HepG2 (cell line): Measurements from ENCODE around the gene HIVEP2. TPM values are rescaled to one million over a fixed set of nuclear protein-coding genes. Genes with fewer than 3 reads are reported as not detected.
A peak's percentile ranks its signal among the peaks of the same experiment; 100 is the strongest.

Source experiments
- BCLAF1 ChIP-seq: fragments of 450-650 bp; IDR thresholded peaks from 2 replicates; pipeline ENCODE4 v1.6.1; 2017; ENCODE audit warnings: mild to moderate bottlenecking
- CTCF ChIP-seq: sonication (generic); formaldehyde crosslinking; IDR thresholded peaks from 2 replicates; pipeline ENCODE4 v1.5.0; 2020; ENCODE audit warnings: mild to moderate bottlenecking, missing genetic modification reagents, moderate library complexity
- IKZF4 ChIP-seq: sonication (generic); formaldehyde crosslinking; IDR thresholded peaks from 2 replicates; pipeline ENCODE4 v1.5.1; 2020; ENCODE audit warnings: borderline replicate concordance, mild to moderate bottlenecking, low read depth, missing genetic modification reagents; ENCODE audit errors: not compliant biosample characterization
- KLF13 ChIP-seq: sonication (generic); formaldehyde crosslinking; IDR thresholded peaks from 2 replicates; pipeline ENCODE4 v1.4.0; 2020; ENCODE audit warnings: mild to moderate bottlenecking, missing genetic modification reagents
- MEIS2 ChIP-seq: sonication (generic); formaldehyde crosslinking; IDR thresholded peaks from 2 replicates; pipeline ENCODE4 v1.9.0; 2021; ENCODE audit warnings: mild to moderate bottlenecking, missing genetic modification reagents
- MZF1 ChIP-seq: sonication (generic); formaldehyde crosslinking; IDR thresholded peaks from 2 replicates; pipeline ENCODE4 v1.8.1; 2023; ENCODE audit warnings: mild to moderate bottlenecking, missing genetic modification reagents, borderline replicate concordance
- NR2C2 ChIP-seq: sonication (generic); formaldehyde crosslinking; IDR thresholded peaks from 2 replicates; pipeline ENCODE4 v1.4.0; 2020; ENCODE audit warnings: missing genetic modification reagents, mild to moderate bottlenecking, moderate library complexity, borderline replicate concordance
- RFX5 ChIP-seq: IDR thresholded peaks from 2 replicates; pipeline ENCODE4 v1.6.1; 2011; ENCODE audit warnings: low read depth, low read length, improper control_type of control experiment
- ZC3H13 ChIP-seq: sonication (generic); formaldehyde crosslinking; IDR thresholded peaks from 2 replicates; pipeline ENCODE4 v1.8.1; 2023; ENCODE audit warnings: mild to moderate bottlenecking, missing genetic modification reagents, moderate library complexity
- ZFP37 ChIP-seq: sonication (generic); formaldehyde crosslinking; IDR thresholded peaks from 2 replicates; pipeline ENCODE4 v1.4.0; 2020; ENCODE audit warnings: missing genetic modification reagents, borderline replicate concordance
- ZFP62 ChIP-seq: sonication (generic); formaldehyde crosslinking; IDR thresholded peaks from 2 replicates; pipeline ENCODE4 v1.4.0; 2020; ENCODE audit warnings: missing genetic modification reagents
- ZFP82 ChIP-seq: sonication (generic); formaldehyde crosslinking; IDR thresholded peaks from 2 replicates; pipeline ENCODE4 v1.5.1; 2020; ENCODE audit warnings: mild to moderate bottlenecking, missing genetic modification reagents, borderline replicate concordance
- ZNF12 ChIP-seq: sonication (generic); formaldehyde crosslinking; IDR thresholded peaks from 2 replicates; pipeline ENCODE4 v1.5.0; 2020; ENCODE audit warnings: missing genetic modification reagents
- ZNF142 ChIP-seq: sonication (generic); formaldehyde crosslinking; IDR thresholded peaks from 2 replicates; pipeline ENCODE4 v1.4.0; 2020; ENCODE audit warnings: missing genetic modification reagents
- ZNF224 ChIP-seq: sonication (generic); formaldehyde crosslinking; IDR thresholded peaks from 2 replicates; pipeline ENCODE4 v1.5.0; 2020; ENCODE audit warnings: mild to moderate bottlenecking, missing genetic modification reagents
- ZNF263 ChIP-seq: sonication (generic); formaldehyde crosslinking; IDR thresholded peaks from 2 replicates; pipeline ENCODE4 v1.4.0; 2020; ENCODE audit warnings: missing genetic modification reagents
- ZNF550 ChIP-seq: sonication (generic); formaldehyde crosslinking; IDR thresholded peaks from 2 replicates; pipeline ENCODE4 v1.4.0; 2020; ENCODE audit warnings: mild to moderate bottlenecking, missing genetic modification reagents, borderline replicate concordance
- ZNF607 ChIP-seq: sonication (generic); formaldehyde crosslinking; IDR thresholded peaks from 2 replicates; pipeline ENCODE4 v1.5.1; 2020; ENCODE audit warnings: missing genetic modification reagents, mild to moderate bottlenecking, borderline replicate concordance
- ZNF75D ChIP-seq: sonication (generic); formaldehyde crosslinking; IDR thresholded peaks from 2 replicates; pipeline ENCODE4 v1.8.1; 2023; ENCODE audit warnings: missing genetic modification reagents, mild to moderate bottlenecking, borderline replicate concordance
- polyA plus RNA-seq, 8 experiments: library from polyadenylated mRNA; depleted of rRNA in 3 of 8; stranded (reverse) in 7 of 8; unstranded in 1 of 8; fragments of >200 nt; fragmentation: Illumina TruSeq in 4 of 8; extraction: Trizol in 4 of 8; gene quantifications; 2 replicates each; pipeline versions ENCODE4 v1.2.1 to v1.2.3, GENCODE V29; 2011 to 2016; ENCODE audit warnings: low read depth in 4 of 8, missing spikeins in 1 of 8, mixed read lengths in 1 of 8; ENCODE audit not compliant: insufficient read depth in 1 of 8
- total RNA-seq, 5 experiments: library from RNA; depleted of rRNA; stranded (reverse); fragments of >200 nt; fragmentation: Illumina TruSeq; extraction: Trizol; gene quantifications; 2 replicates each; pipeline ENCODE4 v1.2.3, GENCODE V29; 2016; ENCODE audit warnings: low read depth in 1 of 5

HIVEP2 gene
- total and polyA plus RNA-seq, 2 of the 13 experiments (the other 11 are each of a cell fraction or from before 2014, with no cell fraction given), result 3.4 to 12.9 TPM

- no peak for TF ChIP-seq ZNF142
- no peak for TF ChIP-seq ZC3H13 (CRISPR knock-in tag)
- no peak for TF ChIP-seq MZF1 (CRISPR knock-in tag)
- TF ChIP-seq CTCF (CRISPR knock-in tag), result no peak
- TF ChIP-seq IKZF4 (CRISPR knock-in tag), result no peak
- no peak for TF ChIP-seq ZFP62
- TF ChIP-seq ZNF607 (CRISPR knock-in tag), result peak; percentile 2; the same call in 1 of the 2 replicates
- no peak for TF ChIP-seq ZNF224 (CRISPR knock-in tag)
- TF ChIP-seq ZNF75D (CRISPR knock-in tag), result no peak
- no peak for TF ChIP-seq MEIS2 (CRISPR knock-in tag)
- no peak for TF ChIP-seq NR2C2 (CRISPR knock-in tag)
- TF ChIP-seq RFX5, result no peak
- TF ChIP-seq KLF13, result 0 out of 2 replicates have a peak, but pooled peaks have one; percentile 47
- no peak for TF ChIP-seq BCLAF1
- no peak for TF ChIP-seq ZFP37
- TF ChIP-seq ZNF263 (CRISPR knock-in tag), result peak; percentile 97
- no peak for TF ChIP-seq ZNF12 (CRISPR knock-in tag)
- 0 out of 2 replicates have a peak, but pooled peaks have one; percentile 51 for TF ChIP-seq ZFP82 (CRISPR knock-in tag)
- TF ChIP-seq ZNF550, result no peak
These were observed 637 bp upstream of the HIVEP2 start (continued) for GRCh38 chr6:142945446-142946180.
